ENCODE results near the gene PPP1R1C.

PPP1R1C gene

DNA sequence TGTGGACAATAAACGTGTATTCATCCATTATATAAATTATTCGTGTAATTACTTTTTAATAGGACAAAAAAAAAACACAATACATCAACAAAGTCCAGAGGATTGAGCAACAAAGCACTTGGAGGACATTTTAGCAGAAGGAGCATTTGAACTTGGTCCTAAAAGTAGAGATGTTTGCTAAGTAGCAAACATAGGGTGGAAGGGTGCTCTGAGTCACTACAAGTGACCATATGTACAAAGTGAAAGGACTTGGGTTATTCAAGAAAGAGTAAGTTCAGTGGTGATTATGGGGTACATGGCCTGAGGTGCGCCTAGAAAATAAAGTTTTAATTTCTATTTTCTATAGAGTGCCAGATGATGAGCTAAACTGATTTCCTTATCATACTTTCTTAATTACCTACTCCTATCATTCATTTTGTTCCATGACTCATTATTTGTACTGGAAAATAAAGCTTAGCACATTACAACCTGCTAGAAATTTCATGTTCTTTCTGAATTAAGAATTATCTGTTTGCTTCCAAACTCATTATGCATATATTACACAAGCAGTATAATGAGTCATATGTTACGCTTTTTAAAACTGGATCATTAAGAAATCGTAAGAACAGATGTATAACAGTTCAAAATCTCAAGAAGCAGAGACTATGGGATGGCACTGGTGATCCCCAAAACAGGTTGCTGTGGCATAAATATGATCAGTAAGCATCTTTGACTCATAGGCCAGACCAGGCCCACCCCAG, 13.1 kb upstream of the PPP1R1C start:
- DNase-seq = no peak

DNA sequence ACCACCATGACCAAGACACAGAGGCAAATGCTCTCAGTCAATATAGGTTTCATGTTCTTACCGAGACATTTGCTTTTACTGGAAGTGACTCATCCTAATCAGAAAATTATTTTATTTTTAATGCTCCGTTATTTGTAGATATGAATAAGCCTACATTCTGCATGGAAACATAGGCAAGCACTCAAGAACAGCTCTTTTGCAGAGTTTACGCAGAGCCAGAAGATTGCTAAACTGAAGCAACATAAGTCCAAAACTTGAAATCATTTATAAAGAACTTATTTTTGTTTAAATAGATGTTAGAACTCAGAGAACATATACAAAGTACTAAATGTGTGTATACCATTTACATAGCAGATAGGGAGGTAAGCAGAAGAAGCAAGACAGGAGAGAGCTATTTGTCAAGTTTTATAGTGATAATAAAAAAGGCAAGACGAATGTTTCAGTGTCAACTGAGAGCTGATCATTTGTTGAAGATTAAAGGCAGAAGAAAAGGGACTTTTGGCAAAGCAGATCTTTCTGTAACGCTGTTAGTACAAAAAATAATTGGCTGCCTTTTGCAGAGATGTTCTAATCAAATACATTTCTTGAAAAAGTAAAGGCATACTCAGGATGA, 12.4 kb upstream of the PPP1R1C start:
- no peak for DNase-seq

DNA sequence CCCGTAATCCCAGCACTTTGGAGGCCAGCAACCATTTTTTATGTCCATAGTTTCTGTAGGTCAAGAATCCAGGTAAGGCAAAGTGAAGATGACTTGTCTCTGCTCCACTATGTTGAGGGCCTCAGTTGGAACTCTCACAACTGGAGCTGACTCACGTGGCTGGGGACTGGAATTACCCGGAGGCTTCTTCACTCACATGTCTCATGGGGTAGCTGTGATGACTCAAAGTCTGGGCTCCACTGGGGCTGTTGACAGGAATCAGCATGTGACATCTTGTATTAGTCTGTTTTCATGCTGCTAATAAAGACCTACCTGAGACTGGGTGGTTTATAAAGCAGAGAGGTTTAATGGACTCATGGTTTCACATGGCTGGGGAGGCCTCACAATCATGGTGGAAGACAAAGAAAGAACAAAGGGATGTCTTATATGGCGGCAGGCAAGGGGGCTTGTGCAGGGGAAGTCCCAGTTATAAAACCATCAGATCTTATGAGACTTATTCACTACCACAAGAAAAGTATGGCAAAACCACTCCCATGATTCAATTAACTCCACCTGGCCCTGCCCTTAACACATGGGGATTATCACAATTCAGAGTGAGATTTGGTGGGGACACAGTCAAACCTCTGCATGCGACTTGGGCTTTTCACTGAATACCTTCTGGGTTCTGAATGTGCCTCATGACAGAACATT, 7.8 kb upstream of the PPP1R1C start:
- no peak for DNase-seq

DNA sequence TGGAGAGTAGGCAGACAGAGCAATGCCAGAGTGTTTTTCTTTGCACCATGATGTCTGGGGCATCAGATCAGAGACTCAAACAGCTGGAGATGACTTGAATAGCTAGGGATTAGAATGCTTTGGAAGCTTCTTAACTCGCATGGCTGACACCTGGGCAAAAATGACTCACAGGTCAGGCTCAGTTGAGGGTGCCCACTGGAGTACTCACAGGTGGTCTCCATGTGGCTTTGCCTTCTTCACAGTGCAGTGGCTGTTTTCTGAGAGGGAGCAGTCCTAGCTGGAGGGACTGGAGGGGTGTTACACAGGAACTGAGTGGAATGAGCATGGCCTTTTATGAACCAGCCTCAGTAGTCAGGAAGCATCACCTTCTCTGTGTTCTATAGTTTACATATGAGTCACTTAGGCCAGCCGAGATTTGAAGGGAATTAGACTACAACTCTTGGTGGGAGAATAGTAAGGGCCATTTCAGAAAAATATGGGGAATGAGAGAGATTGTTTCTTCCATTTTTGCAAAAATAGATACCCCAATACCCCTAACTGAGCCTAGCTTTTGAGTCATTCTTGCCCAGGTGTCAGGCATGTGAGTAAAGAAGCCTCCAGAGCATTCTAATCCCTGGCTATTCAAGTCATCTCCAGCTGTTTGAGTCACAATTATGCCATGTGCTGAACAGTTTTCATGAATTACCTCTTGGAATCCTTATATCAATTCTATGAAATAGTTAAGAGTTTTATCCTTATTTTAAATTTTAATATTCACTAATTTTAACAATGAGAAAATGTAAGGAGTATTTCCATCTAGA, 7.1 kb upstream of the PPP1R1C start:
- no peak for DNase-seq

DNA sequence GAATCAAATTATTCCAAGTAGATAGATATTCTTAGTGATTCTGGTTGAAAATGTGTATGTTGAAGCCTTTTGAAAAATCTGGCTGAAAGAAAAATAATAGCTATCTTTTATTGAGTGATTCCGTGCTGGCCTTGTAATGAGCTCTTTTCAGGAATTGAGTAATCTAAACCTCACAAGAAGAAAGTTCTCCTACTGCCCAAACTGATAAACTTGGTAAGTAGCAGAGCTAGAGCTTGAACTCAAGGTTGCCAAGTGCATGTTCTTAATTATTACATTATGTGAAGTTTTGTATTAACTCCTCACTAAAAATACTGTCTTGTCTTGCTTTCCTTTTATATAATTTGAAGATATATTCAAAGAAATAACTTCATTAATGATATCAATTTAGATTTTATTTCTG, 1.6 kb upstream of the PPP1R1C start:
- no peak for DNase-seq

DNA sequence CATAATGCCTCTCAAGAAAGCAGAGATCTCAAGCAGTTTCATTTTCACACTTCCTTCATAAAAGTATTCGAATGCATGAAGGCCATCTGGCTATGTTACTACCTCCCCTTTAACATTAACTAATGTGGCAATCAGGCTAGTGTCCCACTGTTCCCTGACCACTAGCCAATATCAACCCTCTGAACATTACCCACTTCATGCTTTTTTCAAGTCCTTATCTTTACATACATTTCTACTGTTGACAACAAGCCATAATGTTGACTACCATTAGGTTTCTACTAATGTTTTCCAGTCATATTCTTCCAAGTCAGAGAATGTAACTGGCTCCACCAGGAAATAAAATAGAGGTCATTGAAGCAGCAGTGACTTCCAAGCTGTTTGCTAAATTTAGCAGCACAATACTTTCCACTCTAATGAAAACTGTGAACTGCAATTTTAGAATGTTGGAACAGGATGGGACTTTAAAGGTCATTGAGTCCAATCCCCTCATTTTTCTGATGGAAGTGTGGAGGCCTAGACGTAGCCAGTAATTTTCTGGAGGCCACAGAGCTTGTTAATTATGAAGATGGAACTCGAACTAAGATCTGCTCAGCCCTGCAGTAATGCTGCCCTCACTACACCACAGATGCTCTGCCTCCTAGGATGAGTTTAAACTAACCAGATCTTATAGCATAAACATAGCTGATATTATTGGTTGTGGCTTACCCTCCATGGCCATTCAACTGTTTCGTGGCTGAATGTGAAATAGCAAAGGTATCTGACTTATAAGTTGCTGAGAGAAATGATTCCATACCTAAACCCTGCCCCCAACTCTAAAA, 630 bp upstream of the PPP1R1C start:
- no peak for DNase-seq

DNA sequence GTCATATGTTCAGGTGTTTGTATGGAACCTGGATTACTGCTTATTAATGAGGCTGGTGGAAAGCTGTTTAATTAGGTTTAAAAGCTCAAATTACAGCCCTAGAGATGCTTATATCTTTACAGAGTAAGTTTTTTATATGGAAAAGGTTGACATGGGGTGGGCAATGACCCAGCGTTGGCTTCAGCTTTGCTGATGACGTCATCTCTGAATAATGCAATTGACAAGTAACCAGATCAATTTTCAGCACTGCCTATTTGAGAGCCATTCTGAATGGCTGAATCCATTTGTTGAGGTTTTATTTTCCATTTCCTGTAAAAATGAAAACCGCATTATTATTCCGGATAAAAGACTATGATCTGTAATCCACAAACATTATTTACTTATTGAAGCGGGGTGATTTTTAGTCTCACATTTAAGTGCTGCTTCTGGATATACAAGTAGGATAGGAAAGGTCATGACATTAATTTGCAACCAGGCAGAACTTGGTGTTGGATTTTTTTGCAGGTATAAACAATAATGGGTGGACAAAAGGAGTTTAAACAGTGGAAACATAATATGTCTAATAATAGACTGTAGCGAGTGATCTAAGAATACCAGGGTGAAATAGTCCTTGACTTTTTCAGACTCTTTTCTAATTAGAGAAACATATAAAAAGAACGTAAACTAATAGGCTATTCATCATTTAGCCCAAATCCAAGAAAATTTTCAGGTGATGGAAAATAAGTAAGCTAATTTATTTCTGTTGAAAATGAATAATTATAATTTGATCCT, 2.7 kb downstream of the PPP1R1C start:
- DNase-seq = no peak

DNA sequence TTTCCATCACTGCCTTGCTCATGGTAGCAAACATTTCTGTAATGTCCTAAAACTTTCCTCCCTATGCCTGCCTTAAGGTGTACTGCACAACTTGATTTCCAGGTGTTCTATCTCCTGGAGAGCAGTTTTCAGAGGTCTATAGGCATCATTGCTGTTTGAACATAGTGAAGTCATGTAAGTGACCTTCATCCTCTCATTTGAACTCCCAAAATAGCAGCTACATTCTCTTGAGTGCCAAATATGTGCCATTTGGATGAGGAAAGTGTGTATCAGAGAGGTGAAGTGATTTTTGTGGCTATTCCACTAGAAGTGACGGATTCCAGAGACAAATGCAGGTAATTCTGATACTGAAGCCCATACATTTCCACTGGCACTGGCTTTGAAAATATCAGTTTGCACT, 3.4 kb downstream of the PPP1R1C start:
- DNase-seq = no peak

DNA sequence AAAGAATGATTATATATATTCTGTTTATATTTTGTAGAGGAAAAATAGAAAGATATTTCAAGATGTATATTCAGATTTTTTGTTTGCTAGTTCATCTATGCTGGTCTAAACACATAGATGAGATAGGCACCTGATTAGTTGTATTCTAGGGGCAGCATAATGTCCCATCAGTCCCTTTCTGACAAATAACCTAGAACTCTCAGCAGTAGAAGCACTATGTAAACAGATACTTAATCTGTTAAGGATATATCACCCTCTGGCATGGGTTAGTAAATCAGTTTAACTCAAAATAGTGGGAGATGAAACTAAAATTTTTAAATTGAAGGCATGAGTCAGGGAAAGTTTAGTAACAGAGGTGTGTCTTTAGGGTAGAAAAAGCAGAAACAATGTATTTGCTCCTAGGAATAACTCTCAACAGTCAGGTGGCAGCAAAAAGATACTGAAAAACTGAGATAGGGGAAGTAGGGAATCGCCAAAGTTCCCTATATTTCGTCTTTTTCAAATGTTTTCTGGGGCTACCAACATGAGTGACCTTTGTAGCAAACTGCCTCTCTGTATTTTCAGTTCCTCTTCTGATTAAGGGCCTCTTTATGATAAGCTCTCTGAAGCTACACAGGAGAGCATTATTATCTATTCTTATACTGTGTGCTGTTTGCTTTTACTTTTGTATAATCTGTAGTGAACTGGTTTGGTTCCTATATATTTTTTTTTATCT, 5.7 kb downstream of the PPP1R1C start:
- no peak for DNase-seq

DNA sequence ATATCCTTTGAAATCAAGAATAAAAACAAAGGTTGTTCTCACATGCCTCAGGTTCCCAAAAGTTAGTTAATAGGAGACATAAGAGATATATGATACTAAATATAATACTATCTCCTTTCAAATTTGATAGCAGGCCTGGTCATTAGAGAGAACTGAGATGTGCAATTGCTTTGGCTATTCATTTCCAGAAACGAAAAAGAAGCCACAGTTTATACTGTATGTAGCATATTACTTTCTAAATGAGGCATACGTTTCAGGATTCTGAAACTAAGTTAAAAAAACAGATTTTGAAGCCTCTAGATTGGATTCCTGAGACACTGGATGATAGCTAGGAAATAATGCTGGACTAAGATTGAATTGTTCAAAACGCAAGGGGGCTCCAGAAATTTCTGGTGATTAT, 7.1 kb downstream of the PPP1R1C start:
- DNase-seq = no peak

DNA sequence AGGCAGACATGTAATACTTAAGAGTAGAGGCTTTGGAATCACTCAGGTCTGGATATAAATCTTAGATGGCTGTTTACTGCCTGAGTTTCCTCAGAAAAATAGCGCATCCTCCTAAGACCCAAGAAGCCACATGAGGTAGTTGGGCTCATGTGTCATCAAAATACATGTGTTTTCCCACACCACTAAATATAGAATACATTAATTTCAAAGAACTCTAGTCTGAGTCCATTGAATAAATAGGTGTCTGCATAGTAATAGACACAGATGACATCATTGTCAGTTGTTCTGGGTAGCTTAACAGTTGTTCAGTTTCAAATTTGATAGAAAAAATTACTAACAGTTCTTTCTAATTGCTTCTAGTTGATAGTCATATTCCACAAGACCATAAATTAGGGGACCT, 9.6 kb downstream of the PPP1R1C start:
- no peak for DNase-seq

DNA sequence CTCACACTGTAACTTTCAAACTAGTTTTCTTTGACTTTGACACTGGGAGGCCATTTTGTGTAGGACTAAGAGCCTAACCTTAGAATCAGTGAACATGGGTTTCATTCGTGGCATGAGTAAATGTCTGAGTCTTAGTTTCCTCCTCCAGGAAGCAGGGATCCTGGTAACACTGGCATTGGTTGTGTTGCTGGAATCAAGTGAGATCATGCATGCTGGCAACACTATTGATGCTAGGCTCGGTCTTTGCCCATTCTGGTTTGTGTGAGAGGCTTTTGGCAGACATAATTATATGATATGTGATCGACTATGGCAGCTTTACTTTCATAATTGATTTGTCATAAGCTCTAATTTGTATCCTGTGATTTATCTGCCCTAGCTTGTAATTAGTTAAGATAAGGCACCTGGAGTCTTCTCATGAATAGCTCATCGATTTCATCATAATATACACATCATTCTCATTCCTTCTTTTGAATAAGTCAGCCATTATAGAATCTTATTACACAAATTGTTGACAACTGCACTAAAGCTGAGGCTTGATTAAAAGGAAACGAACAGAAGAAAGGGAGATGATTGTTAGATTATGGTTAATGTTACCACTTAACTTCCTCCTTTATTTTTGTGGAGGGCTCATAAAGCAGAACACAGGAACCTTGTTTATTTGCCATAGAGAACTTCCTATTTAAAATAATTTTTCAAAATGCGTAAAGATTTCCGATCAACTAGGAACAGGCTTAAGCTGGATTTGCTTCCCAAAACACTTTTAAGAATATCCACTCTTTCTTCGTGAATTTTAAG, 12.6 kb downstream of the PPP1R1C start:
- no peak for DNase-seq

DNA sequence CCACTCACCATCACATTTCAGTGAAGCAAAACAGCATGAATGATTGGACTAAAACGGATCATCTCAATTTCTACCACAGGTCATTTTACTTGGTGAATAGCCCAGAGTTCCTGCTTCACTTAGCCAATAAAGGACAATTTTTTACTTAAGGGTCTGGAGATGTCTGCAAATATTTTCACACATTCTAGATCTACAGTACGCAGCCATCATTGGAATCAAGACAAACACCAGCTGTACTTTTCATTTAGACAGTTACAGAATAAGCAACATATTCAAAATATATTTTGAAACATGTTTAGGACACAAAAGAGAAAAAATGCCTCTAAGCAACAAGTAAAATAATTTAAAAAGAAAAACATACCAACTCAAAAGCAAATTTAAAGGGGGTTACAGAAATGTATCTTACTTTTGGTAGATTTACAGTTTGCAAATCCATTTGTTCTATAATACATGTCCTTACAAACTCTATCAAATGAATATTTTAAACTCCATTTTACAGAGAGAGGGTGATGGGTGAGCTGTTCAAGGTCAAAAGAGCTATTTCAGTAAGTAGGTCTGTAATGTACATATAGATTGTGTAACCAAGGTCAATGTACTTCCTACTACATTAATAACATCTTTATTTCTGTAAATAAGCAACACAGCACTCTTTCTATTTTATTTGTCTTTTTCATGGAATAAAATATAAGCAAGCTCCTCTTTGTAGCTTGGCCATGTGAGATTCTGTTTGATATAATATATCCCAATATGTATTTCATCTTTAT, 13.4 kb downstream of the PPP1R1C start:
- no peak for DNase-seq

DNA sequence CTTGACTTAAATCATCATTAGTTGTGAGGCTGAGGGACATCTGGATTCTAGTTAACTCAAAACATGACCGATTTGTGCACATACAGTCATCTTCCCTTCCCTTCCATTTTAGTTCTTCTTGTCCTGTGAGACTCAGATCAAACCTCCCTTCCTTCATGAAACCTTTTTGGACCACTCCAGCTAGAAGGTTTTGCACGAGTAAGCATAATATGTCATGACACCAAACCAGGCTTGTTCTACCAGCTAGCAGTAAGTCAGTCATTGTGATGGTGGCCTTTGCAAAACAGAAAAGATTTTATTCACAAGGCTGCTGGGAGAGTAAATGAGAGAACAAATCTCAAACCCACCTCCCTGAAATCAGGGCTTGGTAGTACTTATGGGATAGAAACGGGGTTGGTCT, 14.3 kb downstream of the PPP1R1C start:
- no peak for DNase-seq

DNA sequence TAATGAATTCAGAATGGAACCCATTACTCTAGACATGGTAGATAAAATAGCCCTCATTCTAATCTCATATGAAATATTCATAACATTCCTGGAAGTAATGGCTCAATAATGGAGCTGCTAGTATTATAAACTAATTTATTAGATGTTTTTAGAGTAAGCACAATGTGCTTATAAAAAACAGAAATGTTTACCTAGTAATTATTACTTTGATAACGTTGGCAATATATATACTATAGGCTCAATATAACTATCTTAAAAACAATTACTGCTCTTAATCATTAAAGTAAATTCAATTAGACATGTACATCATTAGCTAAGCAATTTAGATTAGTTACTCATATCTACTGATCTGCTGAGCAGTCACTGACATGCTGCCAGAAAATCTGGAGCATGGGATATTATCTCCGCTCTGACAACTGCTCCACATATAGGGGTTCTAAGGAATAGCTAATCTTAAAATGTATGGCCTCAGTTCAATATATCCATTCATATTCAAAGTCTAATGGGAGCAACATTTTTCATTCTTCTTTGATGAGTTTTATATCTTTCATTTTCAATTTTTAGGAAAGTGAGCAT, 19.4 kb downstream of the PPP1R1C start:
- DNase-seq = no peak

DNA sequence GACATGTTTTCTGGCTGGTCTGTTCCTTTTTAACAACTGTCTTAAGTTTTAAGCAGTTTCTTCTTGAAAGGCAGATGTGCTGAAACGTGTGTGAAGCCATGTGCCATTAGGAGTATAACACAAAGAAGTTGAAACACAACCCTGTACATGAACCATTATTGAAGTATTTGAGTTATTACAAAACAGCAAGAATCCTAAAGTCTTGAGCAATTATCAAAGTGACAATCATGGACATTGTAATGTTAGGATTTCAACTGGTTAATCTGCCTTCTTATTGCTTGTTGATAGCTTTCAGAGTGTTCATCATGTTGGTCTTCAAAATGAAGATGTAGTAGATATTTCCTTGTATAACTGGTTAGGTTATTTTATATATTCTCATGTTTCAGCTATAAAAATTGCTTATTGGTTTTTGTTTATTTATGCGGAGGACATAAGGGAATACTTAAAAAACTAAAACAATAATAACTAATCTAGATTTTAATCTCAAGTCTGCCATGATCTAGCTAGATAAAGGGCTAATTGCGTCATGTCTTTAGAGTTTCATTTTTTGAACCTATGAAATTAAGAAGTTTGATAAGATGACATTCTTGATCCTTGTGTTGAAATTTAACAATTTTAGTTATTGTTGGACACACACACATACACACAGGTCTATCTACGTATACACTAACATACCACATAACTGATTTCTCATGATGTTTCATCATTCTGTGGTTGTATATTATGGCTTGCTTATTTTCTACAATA, 21.1 kb downstream of the PPP1R1C start:
- no peak for DNase-seq

DNA sequence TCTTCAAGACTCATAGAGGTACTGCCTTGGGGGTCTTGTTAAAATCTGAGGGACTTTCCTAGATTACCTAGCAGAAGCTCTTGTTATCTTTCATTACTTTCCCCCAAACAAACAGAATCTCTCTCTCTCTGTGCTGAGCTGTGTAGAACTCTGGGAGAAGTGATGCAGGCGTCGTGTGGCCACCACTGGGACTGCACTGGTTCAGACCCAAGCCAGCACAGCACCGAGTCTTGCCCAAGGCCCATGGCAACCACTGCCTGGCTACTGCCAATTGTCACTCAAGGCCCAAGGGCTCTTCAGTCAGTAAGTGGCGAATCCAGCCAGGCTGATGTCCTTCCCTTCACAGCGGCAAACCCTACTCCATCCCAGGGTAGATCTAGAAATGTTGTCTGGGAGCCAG, 28.6 kb downstream of the PPP1R1C start:
- no peak for DNase-seq
